Activated CD8-positive, alpha-beta memory T cell treated with anti-CD3 and anti-CD28 coated beads for 36 hours (primary cell): ENCODE results near the gene PKM. TPM values are rescaled to one million over a fixed set of nuclear protein-coding genes. Genes with fewer than 3 reads are reported as not detected.

ENCODE experiments used
- CTCF ChIA-PET: fragments of 350-600 bp; sonication (Branson Sonifier 250); formaldehyde crosslinking; loops from one replicate; lab custom pipeline; 2021; ENCODE audit warnings: antibody characterized with exemption; lab: Charles Lee
- POLR2A ChIA-PET: fragments of 350-600 bp; sonication (Branson Sonifier 250); formaldehyde crosslinking; loops from one replicate; lab custom pipeline; 2021; ENCODE audit warnings: antibody characterized with exemption; lab: Charles Lee
- total RNA-seq, 2 experiments: library from RNA; stranded (reverse); gene quantifications; one replicate each; pipeline ENCODE4 v1.2.3, GENCODE V29; 2021

Gene PKM
- total RNA-seq, 2 experiments from 2014 or later = 2,552 to 2,669 TPM

DNA sequence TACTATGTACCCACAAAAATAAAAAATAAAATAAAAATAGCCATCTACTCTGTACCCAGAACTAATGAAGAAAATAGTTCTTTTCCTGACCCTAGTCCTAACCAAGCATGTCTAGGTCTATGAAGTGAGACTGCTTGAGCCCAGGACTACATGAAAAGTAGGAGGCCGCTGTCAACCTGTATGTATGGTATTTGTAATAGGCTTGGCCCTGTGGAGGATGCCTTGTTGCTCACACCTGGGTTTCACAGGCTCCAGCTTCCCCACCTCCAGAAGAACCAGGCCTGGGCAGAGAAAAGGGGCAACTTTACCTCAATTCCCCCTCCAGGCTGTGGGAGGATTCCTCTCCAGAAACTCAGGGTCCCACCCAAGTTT is 6.8 kb upstream of the PKM start:
- ChIA-PET CTCF (interaction anchor here (1.0 to 3.0 kb wide), 3 partner anchors 11 to 49 kb away, joined by 3 to 16 read pairs (median 3); no protein-coding TSS in a partner anchor), POLR2A (interaction anchor here (3.4 kb wide), 1 partner anchor 10 kb away, joined by 50 read pairs; no protein-coding TSS in a partner anchor)

DNA sequence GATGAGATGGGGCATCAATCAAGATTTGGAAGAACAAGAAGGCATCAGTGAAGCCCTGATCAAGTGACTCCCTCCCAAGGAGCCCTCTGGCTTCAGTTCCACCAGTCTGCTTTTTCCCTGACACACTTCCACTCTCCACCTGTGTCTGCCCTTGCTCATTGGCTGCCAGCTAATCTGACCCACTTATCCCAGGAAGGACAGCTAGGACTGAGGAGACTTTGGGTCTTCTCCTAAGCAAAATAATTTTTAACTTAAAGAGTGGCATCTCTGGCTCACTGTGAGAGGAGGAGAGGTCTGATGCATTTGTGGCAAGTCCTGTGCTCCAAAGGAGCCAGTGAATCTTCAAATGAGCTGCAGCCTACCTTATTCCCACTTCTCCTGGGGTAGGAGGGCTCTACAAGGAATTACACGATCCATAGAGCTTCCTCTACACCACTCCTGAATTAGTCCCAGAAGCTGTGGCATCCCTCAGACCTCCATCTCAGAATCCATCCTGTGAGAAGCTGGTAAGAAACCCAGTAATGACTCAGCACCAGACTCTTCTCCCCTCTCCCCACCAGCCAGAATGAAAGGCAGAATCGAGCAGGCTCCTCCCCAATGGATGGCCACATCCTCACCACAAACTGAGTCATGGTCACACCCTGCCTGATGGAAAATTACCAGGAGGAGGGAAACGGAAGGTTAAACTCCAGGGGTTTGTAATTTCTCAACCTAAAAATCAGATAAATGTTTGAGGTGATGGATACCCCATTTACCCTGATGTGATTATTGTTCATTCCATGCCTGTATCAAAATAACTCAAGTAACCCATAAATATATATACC is 6.3 kb upstream of the PKM start:
- ChIA-PET POLR2A (interaction anchor here (3.4 kb wide), 1 partner anchor 10 kb away, joined by 50 read pairs; no protein-coding TSS in a partner anchor), CTCF (interaction anchor here (1.0 to 3.0 kb wide), 3 partner anchors 10 to 48 kb away, joined by 3 to 16 read pairs (median 3); no protein-coding TSS in a partner anchor)

DNA sequence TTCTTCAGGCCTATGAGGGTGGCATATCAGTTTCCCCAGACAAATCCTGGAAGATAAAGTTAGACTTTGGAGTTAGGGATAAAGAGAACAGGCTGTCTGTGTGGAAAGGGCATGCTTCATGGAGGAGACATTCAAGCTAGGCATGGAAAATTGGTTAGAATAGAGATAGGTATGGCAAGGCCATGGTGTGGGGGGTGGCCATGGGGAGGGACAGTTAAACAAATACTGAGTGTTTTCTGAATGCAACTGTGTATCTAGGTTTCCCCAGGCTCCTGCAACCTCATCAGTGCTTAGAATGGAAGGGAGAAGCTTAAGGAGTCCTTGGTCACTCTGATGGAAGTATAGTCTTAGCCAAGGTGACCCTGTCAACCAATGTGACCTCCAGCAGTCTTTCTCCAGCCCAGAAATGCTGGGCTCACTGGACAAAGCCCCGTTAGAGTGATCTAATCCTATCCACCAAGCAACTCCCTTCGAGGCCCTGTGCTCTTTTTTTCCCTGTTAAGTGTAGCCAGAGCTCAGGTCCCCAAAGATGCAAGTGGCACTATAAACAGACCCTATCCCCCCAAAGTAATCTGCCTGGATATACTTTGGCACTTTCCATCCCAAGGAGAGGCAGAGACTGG is 5.5 kb upstream of the PKM start:
- POLR2A ChIA-PET = interaction anchor here (3.4 kb wide), 1 partner anchor 9 kb away, joined by 50 read pairs; no protein-coding TSS in a partner anchor
- CTCF ChIA-PET = interaction anchor here (3.0 kb wide), 1 partner anchor 9 kb away, joined by 16 read pairs; no protein-coding TSS in a partner anchor

DNA sequence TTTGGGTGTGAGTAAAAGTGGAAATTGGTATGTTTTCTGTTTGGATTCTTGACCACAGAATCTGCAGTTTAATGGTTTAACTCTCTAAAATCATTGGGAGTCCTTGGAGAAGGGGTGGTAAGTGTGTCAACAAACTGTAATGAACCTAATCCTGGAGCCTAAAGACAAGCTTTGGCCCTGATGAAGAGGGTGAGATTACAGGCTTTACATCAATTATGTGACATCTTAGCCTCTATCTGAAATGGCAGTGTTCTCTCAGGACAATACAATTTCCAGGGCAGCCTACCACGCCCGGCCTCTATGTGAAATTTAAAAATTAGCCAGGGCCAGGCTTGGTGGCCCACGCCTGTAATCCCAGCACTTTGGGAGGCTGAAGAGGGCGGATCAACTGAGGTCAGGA is 4.3 kb upstream of the PKM start:
- POLR2A ChIA-PET = no interaction called here

DNA sequence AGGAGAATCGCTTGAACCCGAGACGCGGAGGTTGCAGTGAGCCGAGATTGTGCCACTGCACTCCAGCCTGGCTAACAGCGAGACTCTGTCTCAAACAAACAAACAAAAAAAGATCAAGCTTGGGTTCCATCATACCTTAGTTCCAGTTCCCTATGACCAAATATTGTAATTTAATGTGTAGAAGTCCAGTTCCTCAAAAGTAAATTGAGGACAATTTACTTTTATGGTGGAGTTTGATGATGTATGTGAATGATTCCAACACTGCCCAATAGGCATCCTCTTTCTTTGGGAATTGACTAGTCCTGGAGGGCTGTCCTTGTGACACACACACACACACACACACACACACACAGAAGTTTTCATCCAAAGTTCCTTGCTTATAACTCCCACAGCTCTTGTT is 2.8 kb upstream of the PKM start:
- CTCF ChIA-PET = no interaction called here
- POLR2A ChIA-PET = no interaction called here

More for the DNA sequence above, 4.3 kb upstream of the PKM start:
- CTCF ChIA-PET = interaction anchor here (3.0 kb wide), 1 partner anchor 8 kb away, joined by 16 read pairs; no protein-coding TSS in a partner anchor

DNA sequence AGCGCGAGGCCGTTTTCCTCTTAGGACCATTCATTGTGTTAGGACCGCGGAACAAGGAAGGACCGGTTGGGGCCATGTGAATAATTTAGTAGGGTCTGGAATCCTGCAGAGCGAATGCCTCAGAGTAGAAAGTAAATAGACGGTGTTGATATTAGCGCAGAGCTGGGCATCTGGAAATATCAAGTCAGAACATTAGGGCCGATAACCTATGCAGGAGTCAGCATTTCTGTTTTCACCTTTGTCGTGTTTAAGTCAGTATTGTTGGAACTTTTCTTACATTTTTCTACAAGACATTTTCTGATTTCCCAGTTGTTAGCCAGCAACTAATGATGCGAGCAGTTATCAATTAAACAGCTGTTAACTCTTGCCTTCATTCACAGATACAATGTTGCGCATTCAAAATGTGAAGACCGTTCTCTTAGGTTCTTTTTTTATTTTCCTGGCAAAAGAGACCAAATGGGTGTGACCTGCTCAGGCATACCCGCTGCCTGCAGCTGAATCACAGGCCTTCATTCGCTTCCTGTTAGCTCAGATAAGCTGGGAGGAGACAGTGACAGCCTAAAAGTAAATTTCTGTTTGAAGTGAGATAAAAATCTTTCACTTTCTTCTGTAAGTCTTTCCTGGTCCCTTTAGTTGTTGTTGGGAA is 966 bp upstream of the PKM start:
- POLR2A ChIA-PET = interaction anchor here (0.5 to 2.9 kb wide), 8 partner anchors 7 to 144 kb away, joined by 3 to 14 read pairs (median 4); no protein-coding TSS in a partner anchor
- CTCF ChIA-PET = interaction anchor here (0.7 kb wide), 1 partner anchor 41 kb away, joined by 3 read pairs; no protein-coding TSS in a partner anchor

DNA sequence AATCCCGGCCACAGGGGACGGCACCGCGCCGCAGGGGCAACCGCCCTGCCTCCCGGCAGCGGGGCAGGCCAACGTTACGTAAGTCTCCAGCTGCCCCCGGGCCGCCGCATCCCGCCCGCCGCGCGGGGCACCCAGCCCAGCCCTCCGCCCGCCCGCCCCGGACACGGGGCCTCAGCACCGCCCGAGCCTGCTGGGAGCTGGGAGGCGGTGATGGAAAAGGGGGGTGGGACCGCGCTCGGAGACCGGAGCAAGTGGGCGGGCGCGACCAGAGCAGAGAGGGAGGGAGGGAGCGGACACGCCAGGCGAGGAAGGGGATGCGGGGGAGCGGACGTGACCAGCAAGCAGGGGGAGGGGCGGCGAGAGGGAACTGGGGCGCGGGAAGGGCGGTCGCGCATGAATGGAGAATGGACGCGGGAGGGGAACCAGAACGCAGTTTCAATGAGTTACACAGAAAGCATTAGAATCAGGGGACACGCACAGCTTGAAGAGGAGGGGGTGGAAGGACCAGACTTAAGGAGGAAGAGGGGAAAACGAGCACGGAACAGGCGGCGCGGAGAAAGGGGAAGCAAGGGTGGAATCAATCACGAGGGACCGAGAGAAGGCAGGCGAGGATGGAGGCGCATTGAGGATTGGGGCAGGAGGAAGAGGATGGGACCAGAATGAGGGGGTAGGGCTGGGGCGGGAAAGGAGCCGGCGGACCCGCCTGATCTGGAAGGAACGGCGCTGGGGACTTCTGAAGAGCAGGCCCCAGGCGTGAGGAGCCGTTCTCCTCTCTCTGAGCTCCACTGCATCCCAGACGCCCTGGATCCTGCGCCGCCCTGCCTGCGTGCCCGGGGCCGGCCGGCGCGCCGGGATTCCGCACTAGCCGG is 559 bp downstream of the PKM start:
- CTCF ChIA-PET = interaction anchor here (0.6 to 2.3 kb wide), 3 partner anchors 9 to 72 kb away, joined by 3 to 6 read pairs (median 4); no protein-coding TSS in a partner anchor
- POLR2A ChIA-PET = interaction anchor here (0.6 to 2.9 kb wide), 9 partner anchors 9 to 146 kb away, joined by 3 to 14 read pairs (median 5); partner anchors contain the start of genes HEXA, MYO9A and SENP8

DNA sequence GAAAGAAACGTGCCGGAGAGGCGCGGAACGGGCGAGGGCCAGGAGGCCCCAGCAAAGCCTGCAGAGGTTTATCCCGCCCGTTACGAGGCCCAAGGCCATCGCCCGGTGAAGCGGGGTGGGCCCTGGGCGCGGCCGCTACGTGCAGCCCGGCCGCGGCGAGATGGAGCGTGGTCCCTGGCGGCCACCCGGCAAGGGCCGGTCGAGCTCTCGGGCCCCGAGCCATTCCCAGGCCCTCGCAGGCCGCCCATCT is 1.1 kb downstream of the PKM start:
- ChIA-PET POLR2A (interaction anchor here (0.6 to 2.9 kb wide), 8 partner anchors 9 to 146 kb away, joined by 3 to 14 read pairs (median 4); partner anchors contain the start of genes HEXA, MYO9A and SENP8), CTCF (interaction anchor here (0.6 to 2.3 kb wide), 3 partner anchors 10 to 73 kb away, joined by 3 to 6 read pairs (median 4); no protein-coding TSS in a partner anchor)

DNA sequence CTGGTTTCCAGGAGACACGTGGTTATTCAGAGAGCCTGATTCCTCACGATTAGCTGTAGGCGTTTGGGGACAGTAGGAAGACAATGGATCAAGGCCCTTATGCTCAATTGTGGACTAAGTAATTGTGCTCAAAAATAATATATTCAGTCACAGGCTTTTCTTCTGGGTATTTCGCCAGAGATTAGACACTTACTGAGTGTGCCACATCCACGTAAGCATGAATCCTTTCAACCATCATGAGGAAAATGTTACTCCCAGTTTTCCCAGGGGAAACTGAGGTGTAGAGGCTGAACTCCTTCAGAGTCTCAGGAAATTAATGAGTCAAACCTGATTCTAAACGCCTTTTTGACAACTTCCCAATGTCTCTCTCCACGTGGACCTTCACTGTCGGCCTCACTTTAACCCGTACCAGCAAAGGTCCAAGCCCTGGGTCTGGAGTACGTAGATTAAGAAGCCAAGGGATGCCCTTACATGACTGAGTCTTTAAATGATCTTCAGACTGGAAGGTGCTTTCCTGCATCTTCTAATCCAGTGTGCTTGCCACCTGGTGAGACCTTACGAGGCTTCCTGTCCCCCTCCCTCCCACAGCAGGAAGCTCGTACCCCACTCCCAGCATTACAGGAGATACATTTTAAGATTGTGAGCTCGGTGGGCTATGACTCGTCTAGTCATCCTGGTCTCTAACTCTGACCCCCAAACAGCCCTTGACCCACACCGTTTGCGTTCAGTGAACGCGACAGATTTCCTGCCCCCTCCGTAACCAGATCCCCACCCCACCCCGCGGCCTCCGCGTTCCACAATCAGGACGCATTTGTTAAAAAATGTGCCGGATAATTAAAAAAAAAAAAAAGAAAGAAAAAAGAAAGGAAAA is 1.7 kb downstream of the PKM start:
- POLR2A ChIA-PET = interaction anchor here (0.5 to 2.9 kb wide), 10 partner anchors 8 to 237 kb away, joined by 3 to 50 read pairs (median 5); partner anchors contain the start of genes HEXA, MYO9A, PARP6 and SENP8
- CTCF ChIA-PET = interaction anchor here (0.6 to 2.3 kb wide), 2 partner anchors 10 to 74 kb away, joined by 4 to 6 read pairs; no protein-coding TSS in a partner anchor

DNA sequence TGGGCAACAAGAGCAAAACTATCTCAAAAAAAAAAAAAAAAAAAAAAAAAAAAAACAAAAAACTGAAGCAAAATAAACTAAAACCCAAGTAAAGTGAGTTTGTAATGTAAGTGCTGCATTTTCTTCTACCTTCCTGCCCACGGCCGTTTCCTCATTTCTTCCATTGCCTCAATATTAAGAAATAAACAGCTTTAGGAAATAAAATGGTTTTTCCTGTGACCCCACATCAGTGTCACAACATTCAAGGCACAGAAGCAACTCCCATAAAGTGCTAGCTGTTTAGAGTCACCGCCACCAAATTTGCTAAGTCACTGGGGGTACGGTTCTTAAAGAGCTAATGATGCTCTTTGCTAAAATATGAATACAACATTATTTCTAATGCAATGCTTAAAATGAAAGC is 3.3 kb downstream of the PKM start:
- ChIA-PET CTCF (interaction anchor here (0.6 to 2.8 kb wide), 10 partner anchors 9 to 80 kb away, joined by 3 to 16 read pairs (median 4); no protein-coding TSS in a partner anchor), POLR2A (interaction anchor here (0.6 to 2.9 kb wide), 13 partner anchors 10 to 246 kb away, joined by 3 to 50 read pairs (median 6); partner anchors contain the start of genes ARIH1 and PARP6)

DNA sequence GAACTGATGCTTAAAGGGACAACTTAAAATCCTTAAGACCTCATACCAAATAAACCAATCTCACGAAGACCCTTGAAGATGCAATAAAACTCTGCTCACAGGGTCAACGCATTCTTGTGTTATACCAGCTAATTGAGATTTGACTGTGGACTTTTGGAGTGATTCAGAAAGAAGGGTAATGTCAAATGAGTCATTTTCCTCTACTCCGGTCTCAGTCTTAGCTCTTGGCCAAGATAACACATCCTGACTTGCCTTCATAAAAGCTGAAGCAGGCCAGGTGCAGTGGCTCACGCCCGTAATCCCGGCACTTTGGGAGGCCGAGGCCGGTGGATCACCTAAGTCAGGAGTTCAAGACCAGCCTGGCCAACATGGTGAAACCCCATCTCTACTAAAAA is 3.8 kb downstream of the PKM start:
- POLR2A ChIA-PET = interaction anchor here (0.6 to 2.9 kb wide), 11 partner anchors 10 to 460 kb away, joined by 3 to 50 read pairs (median 4); partner anchors contain the start of genes ARIH1, GRAMD2A and PARP6
- CTCF ChIA-PET = interaction anchor here (1.2 to 2.8 kb wide), 13 partner anchors 9 to 93 kb away, joined by 3 to 16 read pairs (median 5); partner anchors contain the start of genes CELF6 and GRAMD2A

DNA sequence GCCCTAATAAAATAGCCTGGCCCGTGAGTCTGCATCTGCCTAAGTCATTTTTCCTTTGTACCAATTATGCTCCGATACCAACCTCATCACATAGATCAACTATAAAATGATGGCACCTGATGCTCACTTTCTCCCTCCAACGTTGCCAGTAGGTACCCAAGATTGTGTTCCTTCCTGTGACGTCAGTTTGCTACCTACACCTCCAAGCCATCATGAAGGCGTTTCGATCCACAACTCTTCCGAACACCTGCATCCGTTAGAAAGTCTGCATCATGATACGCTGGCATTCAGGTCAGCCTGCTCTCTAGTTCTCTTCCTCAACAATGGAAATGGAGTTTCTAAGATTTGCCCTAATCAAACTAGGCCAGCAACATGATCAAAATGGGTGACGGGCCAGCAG is 7.7 kb downstream of the PKM start:
- POLR2A ChIA-PET = interaction anchor here (0.6 to 1.5 kb wide), 3 partner anchors 17 to 82 kb away, joined by 3 to 6 read pairs (median 3); no protein-coding TSS in a partner anchor
- CTCF ChIA-PET = no interaction called here

DNA sequence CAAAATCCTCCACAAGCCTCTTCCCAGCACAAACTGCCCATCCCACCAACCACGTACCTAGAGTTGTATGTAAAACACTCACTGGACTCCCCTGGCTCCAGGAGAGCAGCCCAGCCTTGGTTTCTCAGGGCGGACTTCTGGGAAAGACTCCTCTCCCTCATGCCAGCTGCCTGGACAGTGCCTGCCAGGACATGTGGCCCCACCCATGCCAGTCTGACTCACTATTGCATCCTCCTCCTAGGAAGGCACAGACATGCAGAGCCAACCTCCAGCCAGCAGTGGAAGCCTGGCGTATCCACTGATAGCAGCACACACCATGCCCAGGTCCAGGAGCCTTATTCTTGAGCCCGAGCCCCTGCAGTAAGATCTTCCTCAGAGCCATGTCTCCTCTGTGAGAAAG is 8.6 kb downstream of the PKM start:
- ChIA-PET CTCF (interaction anchor here (0.7 kb wide), 1 partner anchor 25 kb away, joined by 3 read pairs; no protein-coding TSS in a partner anchor), POLR2A (interaction anchor here (0.6 to 1.5 kb wide), 5 partner anchors 10 to 937 kb away, joined by 3 to 7 read pairs (median 3); no protein-coding TSS in a partner anchor)

DNA sequence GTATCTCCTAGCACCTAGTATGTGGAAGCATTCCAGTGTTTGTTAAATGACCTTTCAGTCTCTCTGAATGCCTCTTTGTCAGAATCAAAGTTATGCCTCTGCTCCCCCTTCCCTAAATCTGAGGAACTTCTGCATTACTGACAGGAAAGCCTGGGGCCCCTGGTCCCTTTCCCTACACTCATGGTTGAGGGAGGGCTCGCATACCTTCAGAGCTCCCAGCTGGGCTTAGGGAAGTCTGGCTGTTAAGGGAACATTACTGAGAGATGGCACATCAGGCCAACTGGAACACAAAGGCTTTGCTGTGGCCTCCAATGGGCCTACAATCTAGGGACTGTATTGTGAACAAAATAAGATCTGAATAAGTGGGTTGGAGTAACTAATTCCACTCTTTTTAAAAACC is 10.3 kb downstream of the PKM start:
- POLR2A ChIA-PET = interaction anchor here (0.9 to 1.1 kb wide), 2 partner anchors 15 to 43 kb away, joined by 3 read pairs; no protein-coding TSS in a partner anchor
- CTCF ChIA-PET = interaction anchor here (0.6 to 1.4 kb wide), 2 partner anchors 12 to 18 kb away, joined by 3 read pairs; no protein-coding TSS in a partner anchor

DNA sequence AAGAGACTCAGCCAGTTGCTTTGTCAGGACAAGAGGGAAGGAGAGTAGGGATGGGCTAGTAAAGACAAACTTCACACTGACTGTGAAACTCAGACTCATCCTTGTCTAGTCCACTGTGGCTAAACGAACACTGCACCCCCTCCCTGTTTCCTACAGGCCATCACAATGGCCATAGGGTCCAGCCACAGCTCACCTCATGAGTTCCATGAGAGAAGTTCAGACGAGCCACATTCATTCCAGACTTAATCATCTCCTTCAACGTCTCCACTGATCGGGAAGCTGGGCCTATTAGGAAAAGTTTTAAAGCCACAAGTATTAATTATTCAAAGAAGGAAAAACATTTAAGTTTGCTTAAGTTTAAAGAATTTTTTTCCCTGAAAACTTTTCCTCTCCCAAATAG is 13.8 kb downstream of the PKM start:
- CTCF ChIA-PET = no interaction called here
- POLR2A ChIA-PET = interaction anchor here (1.4 to 1.5 kb wide), 2 partner anchors 9 to 10 kb away, joined by 6 to 7 read pairs; no protein-coding TSS in a partner anchor

DNA sequence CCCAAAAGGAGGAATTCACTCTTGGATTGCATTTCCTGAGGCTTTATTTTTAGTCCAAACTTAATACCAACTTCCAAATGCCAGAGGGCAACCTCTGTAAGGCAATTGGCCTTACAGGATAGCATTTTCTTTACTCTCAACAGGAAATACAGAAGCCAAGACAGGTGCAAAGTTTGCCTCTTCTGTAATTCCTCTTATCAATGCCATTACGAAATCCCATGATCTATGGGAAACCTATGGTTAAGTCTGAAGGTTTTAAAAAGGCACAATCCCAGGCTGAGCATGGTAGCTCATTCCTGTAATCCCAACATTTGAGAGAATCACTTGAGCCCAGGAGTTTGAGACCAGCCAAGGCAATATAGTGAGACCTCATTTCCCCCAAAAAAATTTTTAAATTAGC is 14.9 kb downstream of the PKM start:
- CTCF ChIA-PET = interaction anchor here (0.6 to 1.7 kb wide), 2 partner anchors 11 kb away, joined by 4 to 5 read pairs; no protein-coding TSS in a partner anchor
- POLR2A ChIA-PET = interaction anchor here (1.5 kb wide), 1 partner anchor 8 kb away, joined by 6 read pairs; no protein-coding TSS in a partner anchor
